NCI-H1436 (cell line): ENCODE measurements around the gene C17orf113.
A peak's percentile ranks its signal among the peaks of the same experiment; 100 is the strongest.

Experiments
- DNase-seq: peaks from one replicate; lab custom pipeline; 2025; lab: John Stamatoyannopoulos, UW

C17orf113 gene

DNA sequence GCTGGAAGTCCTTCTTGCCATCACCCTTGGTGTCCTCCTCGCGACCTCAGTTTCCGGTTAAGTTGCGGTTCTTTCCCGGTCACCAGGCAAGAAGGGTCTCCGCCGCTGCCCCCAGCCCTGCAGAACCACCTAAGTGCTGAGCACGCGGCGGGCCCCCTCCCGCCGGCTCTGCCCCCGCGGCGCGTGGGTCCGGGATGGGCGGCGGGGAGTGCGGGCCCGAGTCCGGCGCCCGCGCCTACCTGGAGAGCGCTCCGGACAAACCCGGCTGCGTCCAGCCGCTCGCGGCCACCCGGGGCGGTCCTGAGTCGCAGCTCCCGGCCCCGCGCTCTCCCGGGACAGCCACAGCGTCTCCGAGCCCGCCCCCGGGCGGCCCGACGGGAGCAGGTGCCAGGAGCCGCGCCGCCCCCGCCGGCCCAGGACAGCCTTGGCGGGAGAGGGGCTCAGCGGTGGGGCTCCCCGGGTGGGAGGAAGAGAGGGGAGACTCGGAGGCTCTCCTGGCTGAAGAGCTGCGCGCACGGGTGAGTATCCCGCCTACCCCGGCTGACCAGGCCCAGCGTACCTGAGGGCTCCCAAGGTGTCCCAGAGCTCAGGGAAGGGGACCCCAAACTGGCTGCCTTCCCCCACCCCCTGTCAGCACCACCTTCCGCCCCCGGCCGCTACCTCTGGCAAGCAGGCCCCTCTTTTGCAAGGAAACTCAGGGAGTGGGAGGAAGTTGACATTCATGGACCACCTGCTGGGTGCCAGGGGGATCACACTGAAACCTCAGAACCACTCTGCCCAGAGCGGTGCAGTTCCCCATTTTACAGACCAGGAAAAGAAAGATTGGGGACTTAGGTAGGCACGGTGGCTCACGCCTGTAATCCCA lies 22.2 kb upstream of the C17orf113 start:
- DNase-seq, result no peak

DNA sequence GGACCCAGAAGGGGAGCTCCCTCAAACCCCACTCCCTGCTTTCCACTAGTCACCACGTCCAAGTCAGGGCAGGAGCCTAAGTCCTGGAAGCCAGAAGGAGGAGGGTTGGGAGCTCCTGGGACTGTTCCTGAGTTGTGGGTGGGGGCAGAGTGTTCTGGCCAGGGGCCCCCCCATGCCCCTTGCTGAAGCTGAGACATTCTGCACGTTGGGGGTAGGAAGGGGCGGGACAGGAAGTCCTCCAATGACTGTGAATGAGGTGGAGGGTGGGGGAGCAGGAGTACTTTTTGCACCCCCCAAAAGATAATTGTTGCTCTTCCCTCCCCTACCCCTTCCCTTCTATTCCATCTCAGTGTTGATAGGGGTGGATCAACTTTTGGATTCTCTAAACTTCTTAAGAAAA lies 21.4 kb upstream of the C17orf113 start:
- DNase-seq, result no peak

DNA sequence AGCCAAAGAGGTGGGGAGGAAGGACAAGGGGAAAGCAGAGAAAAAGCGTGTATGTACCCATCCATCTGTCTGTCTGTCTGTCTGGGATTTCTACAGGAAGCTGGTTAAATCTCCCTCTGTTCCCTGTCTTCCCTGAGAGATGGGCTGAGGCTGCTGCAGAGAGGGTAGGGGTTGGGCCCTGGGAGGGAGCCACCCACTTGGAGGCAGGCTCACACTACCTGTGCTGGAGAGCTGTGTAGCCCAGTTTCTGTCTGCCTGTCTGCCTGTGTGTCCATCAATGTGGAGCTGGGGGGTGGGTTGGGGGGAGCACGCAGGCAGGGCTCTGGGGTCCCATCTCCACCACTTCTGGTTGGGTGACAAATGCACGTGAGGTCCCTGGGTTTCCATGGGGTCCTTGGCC lies 18.6 kb upstream of the C17orf113 start:
- no peak for DNase-seq

- peak; percentile 68 for DNase-seq
Observed at GRCh38 chr17:42067371-42068091, 17.1 kb upstream of the C17orf113 start.

- no peak for DNase-seq
Observed at GRCh38 chr17:42065201-42065600, 14.8 kb upstream of the C17orf113 start.

DNA sequence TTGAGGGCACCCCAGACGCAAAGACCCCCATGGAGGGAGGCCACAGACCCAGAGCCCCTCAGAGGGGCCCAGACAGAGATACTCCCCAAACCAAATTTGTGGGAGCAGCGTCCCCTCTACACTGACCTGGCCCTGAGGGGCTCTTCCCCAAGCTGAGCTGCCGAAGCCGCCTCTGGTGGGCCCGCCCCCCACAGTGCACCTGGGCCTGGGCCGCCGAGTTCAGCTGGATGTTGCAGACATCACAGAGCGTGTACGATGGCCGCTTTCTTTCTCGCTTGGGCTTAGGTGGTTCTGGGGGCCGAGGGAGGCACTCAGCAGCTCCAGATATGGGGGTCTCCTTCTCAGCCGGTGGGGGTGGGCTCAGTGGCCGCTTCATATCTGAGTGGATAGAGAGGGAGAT lies 12.3 kb upstream of the C17orf113 start:
- DNase-seq, result no peak

DNA sequence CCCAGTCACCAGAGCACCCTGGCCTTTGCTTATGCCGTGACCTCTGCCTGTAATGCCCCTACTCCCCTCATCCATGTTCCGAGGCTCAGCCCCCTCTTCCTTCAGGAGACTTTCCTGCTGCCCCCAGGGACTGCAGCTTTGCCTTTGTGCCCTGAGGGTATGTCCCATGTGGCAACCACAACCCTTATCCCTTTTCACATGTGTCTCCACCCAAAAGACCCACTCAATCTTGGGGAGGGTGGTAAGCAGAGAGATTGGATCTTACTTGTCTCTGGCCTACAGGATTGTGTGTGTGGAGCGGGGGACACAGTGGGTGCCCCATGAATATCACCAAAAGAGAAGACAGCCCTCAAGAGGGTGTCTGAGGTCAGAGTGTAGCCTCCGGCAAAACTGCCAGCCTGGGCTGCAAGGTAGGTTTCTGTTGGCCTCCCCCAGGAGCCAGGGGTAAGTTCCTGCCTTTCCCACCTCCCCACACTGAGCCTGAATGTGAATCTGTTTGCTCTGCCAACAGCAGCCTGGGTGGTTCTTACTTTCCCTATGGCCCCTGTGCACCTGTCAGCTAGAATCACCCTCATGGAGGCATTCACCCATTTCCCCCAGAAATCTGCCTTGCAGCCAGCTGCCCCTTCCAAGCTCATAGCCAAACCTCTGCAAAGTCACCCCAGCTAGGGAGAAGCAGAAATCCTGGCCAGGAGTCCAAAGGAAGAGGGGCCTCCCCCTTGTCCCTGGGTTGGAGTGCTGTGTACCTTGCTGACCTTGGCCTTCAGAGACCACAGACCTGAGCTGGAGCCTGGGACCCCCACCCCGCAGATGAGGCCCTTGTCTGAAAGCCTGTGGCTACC lies 11.5 kb upstream of the C17orf113 start:
- DNase-seq, result no peak

DNA sequence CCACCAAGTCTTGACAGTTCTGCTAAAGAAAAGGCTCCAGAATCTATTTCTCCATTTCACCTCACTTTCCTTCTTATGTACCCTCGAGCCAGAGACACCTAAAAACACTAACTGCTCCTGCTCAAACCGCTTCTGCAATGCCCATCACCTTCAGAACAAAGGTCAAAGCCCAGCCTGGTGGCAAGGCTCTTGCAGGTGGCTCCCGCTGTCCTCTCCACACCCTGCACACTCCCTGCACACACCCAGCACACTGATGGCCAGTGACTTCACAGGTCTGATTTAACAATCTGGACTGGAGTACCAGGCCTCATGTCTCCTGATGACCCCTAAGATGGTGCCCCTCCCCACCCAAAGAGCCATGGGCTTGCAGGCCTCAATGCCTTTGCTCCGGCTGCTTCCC lies 9.8 kb upstream of the C17orf113 start:
- no peak for DNase-seq

DNA sequence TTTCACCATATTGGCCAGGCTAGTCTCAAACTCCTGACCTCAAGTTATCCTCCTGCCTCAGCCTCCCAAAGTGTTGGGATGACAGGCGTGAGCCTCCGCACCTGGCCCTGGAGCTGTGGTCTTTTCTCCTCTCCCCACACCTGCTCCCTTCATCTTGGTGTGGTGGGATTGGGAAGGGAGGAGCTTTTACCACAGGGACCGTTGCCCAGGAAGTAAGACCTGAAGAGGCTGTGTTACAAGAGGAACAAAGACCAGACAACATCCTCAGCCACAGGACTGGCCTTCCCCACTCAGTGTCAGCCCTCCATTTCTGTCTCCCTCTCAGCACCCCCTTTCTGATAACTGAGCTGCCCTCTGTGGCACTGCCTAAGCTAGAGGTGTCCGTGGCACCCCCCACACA lies 9.4 kb upstream of the C17orf113 start:
- no peak for DNase-seq

DNA sequence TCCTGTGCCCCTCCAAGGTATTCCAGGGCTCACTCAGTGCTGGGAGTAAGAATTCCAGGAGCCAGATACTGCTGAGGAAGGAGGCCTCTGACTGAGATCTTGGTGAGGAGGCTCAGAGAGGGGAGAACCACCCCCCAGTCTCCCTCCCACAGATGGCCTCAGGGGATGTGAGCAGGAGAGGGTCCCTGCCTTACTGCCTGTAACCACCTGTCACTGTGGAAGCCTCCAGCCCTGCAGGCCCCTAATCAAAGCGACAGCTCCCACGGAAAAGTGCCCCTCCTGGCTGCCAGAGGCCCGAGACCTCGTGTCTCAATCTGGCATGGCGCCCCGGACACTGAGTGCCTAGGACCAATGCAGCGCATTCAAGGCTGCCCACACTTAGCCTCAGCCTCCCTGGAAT lies 7.7 kb upstream of the C17orf113 start:
- DNase-seq, result no peak

DNA sequence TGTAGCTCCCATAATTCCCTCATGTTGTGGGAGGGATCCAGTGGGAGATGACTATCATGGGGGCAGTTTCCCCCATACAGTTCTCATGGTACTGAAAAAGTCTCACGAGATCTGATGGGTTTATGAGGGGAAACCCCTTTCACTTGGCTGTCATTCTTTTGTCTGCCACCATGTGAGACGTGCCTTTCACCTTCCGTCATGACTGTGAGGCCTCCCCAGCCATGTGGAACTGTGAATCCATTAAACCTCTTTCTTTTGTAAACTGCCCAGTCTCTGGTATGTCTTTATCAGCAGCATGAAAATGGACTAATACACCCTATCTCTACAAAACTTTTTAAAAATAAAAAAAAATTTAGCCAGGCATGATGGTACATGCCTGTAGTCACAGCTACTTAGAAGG lies 6.2 kb upstream of the C17orf113 start:
- DNase-seq, result no peak

- no peak for DNase-seq
Observed at GRCh38 chr17:42055496-42055895, 5.1 kb upstream of the C17orf113 start.

DNA sequence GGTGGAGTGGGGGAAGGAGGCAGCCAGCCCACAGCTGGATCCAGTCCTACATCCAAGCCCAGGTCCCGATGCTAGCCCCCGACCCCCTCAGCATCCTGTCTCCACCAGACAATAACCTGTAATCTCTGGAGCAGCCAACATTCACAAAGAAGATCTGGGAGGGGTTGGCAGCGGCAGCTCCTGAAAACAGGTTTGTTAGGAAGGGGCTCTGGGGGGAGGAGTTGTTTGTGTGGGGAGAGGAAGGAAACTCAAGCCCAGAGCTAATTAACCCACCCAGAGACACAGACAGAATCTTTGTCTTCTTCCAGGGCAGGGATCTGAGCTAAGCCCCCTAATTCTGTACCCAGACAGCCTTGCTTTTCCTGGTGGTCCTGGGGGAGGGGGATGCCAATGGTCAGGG lies 4.6 kb upstream of the C17orf113 start:
- DNase-seq, result no peak

GRCh38 chr17:42053731-42054500 lies 3.5 kb upstream of the C17orf113 start:
- no peak for DNase-seq

- no peak for DNase-seq
Observed at GRCh38 chr17:42052346-42052877, 2.0 kb upstream of the C17orf113 start.

DNA sequence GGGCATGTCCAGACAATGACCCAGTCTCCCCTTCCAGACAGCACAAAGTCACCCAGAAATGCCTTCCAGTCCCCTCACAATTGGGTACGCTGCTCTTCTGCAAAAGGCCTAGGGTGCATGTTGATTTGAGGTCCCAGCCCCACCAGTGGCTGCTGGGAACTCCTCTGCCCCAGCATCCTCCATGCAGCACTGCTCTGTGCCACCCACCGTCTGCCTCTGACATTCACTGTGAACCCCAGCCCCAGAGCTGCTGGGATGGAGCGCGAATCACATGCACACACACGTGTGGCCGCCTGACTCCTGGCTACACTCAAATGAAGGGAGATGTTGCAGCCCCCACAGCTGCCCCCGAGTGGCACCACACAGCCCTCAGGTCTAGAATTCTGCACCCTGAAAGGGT lies 1.2 kb upstream of the C17orf113 start:
- DNase-seq, result no peak

- no peak for DNase-seq
Observed at GRCh38 chr17:42051013-42051400, 606 bp upstream of the C17orf113 start.

GRCh38 chr17:42049834-42050392 lies 488 bp downstream of the C17orf113 start:
- no peak for DNase-seq

DNA sequence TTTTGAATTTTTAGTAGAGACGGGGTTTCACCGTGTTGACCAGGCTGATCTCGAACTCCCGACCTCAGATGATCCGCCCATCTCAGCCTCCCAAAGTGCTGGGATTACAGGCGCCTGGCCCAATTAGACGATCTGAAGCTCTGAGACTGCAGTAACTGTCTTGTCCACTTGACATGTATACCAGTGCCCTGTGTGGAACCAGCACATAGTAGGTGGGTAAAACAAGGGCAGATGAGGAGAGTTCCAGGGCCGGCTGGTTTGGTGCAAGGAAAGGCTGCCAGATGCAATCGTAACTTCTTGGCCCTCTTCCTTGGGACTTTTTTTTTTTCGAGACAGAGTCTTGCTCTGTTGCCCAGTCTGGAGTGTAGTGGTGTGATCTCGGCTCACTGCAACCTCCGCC lies 3.1 kb downstream of the C17orf113 start:
- no peak for DNase-seq

- DNase-seq, result no peak
Observed at GRCh38 chr17:42045719-42046118, 4.7 kb downstream of the C17orf113 start.

- DNase-seq, result no peak
Observed at GRCh38 chr17:42042598-42043319, 7.6 kb downstream of the C17orf113 start.
